PC-3 (cell line): Measurements from ENCODE around the gene SERHL2.

ENCODE experiments used
- EZH2 ChIP-seq: fragments of 300-600 bp; sonication (generic); IDR thresholded peaks from one replicate; pipeline ENCODE4 v1.6.1; 2017; ENCODE audit warnings: antibody characterized with exemption, mild to moderate bottlenecking, low read length; ENCODE audit not compliant: unreplicated experiment
- TF ChIP-seq, protein P1 (sequence below): fragments of 300-600 bp; sonication (generic); conservative IDR thresholded peaks from 2 replicates; pipeline ENCODE4 v1.5.1; 2017; ENCODE audit warnings: antibody characterized with exemption, low read depth, mild to moderate bottlenecking, low read length

DNA sequence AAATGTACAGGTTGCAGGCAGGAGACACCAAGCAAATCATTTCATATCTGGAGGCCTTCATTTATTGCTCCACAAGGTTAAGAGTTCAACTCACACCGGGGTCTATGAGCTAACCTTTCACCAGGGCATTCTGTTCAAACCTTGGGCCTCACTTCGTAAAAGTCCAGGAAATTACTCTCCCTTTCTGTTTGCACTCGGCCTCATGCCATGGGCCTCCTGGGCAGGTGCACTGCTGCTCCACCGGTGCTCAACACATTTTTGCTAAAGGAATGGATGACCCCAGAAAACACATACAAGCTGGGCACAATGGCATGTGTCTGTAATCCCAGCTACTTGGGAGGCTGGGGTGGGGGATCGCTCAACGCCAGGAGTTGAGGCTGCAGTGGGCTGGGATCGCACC is 17.6 kb upstream of the SERHL2 start:
- TF ChIP-seq, protein P1, sequence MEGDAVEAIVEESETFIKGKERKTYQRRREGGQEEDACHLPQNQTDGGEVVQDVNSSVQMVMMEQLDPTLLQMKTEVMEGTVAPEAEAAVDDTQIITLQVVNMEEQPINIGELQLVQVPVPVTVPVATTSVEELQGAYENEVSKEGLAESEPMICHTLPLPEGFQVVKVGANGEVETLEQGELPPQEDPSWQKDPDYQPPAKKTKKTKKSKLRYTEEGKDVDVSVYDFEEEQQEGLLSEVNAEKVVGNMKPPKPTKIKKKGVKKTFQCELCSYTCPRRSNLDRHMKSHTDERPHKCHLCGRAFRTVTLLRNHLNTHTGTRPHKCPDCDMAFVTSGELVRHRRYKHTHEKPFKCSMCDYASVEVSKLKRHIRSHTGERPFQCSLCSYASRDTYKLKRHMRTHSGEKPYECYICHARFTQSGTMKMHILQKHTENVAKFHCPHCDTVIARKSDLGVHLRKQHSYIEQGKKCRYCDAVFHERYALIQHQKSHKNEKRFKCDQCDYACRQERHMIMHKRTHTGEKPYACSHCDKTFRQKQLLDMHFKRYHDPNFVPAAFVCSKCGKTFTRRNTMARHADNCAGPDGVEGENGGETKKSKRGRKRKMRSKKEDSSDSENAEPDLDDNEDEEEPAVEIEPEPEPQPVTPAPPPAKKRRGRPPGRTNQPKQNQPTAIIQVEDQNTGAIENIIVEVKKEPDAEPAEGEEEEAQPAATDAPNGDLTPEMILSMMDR: no peak
- no peak for TF ChIP-seq EZH2
